ENCODE results near the gene HNRNPR. TPM values are rescaled to one million over a fixed set of nuclear protein-coding genes. Genes with fewer than 3 reads are reported as not detected.
"Not testable (repeated sequence)": the region's sequence is repeated elsewhere in the genome, so short reads cannot be mapped to it uniquely, and the experiment has no call there.

The HNRNPR gene
- total RNA-seq, 3 donors from 2014 or later: 84.0 to 108 (median 96.6) TPM

- Histone ChIP-seq H3K4me3 (no peak overlapping the region), H3K4me1 (ENCODE audit: low read depth) (no peaks in the 10 kb centered on the region), H3K9me3 (no peaks in the 10 kb centered on the region), H3K36me3 (ENCODE audit: low read depth) (peaks cover 5% of the 10 kb centered on the region)
- intact Hi-C loops (cut with DNase I, micrococcal nuclease): no loop called here
- DNase-seq (no peak), ATAC-seq (no peak)
- no peak for TF ChIP-seq CTCF (IDR thresholded peaks at IDR 0.05)
Observed at GRCh38 chr1:23331713-23332112, 12.4 kb downstream of the HNRNPR start.

- Histone ChIP-seq H3K36me3 (ENCODE audit: low read depth) (peaks cover 5% of the 10 kb centered on the region), H3K4me3 (no peak overlapping the region), H3K9me3 (no peaks in the 10 kb centered on the region), H3K4me1 (ENCODE audit: low read depth) (no peaks in the 10 kb centered on the region)
- no peak for TF ChIP-seq CTCF (IDR thresholded peaks at IDR 0.05)
- ATAC-seq: no peak
- intact Hi-C loops (cut with DNase I, micrococcal nuclease): no loop called here
- DNase-seq: no peak
Observed at GRCh38 chr1:23330846-23331245, 13.2 kb downstream of the HNRNPR start.

DNA sequence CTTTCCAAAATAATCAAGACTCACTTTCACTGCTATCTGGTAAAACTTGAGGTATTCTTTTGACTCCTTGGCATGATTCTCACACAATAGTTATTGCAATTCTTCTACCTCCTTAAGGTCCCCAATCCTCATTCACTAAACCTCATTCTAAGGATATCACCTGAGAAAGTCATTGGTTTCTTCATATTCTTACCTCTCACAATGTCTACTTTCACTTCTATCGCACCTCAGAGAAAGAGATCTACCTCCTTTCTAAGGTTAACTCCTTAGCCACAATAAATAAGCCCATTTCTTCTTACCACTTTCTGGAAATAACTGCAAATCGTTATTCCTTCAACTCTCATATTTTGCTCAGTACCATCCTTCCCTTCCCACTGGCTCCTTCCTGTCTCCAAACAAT, 18.7 kb downstream of the HNRNPR start:
- TF ChIP-seq CTCF (IDR thresholded peaks at IDR 0.05): no peak
- Histone ChIP-seq H3K36me3 (ENCODE audit: low read depth) (peaks cover 5% of the 10 kb centered on the region), H3K4me3 (no peak overlapping the region), H3K4me1 (ENCODE audit: low read depth) (no peaks in the 10 kb centered on the region), H3K9me3 (no peaks in the 10 kb centered on the region)
- intact Hi-C loops (cut with DNase I, micrococcal nuclease): no loop called here
- DNase-seq (no peak), ATAC-seq (no peak)

- intact Hi-C loops (cut with DNase I, micrococcal nuclease): no loop called here
- peaks cover 5% of the 10 kb centered on the region for H3K36me3 ChIP-seq (ENCODE audit: low read depth)
- ATAC-seq: no peak
- H3K4me1 ChIP-seq (ENCODE audit: low read depth): no peaks in the 10 kb centered on the region
- no peak for DNase-seq
- H3K9me3 ChIP-seq: no peaks in the 10 kb centered on the region
- no peak for TF ChIP-seq CTCF (IDR thresholded peaks at IDR 0.05)
- no peak overlapping the region for H3K4me3 ChIP-seq
Observed at GRCh38 chr1:23322770-23323169, 21.3 kb downstream of the HNRNPR start.

GRCh38 chr1:23310280-23310679, 33.8 kb downstream of the HNRNPR start:
- DNase-seq; H3K36me3 ChIP-seq (ENCODE audit: low read depth); H3K9me3 ChIP-seq; ATAC-seq; intact Hi-C loops (cut with DNase I, micrococcal nuclease); H3K4me3 ChIP-seq; H3K4me1 ChIP-seq (ENCODE audit: low read depth): not testable (repeated sequence)

DNA sequence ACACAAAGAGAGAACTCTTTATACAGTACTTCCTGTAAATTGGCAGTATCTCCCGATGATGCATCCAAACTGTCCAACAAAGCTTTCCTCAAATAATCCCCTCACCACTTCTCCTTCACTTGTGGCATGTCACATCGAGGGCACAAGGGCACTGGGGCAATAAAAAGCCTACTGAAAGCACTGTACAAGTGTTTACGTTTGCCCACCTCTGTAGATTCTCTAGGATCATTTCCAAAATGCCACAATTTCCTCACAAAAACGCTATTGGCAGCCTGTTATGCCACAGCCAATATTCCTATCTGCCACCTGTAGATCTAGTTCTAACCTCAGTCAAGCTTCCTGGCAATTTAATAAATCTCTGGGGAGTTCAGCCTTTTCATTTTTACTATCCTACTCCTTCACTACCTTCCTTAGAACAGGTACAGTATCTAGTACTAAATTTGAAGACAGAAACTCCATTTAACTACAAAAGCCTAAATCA, 39.9 kb downstream of the HNRNPR start:
- intact Hi-C loops (cut with DNase I, micrococcal nuclease): no loop called here
- Histone ChIP-seq H3K36me3 (ENCODE audit: low read depth) (no peaks in the 10 kb centered on the region), H3K4me1 (ENCODE audit: low read depth) (peaks cover 4% of the 10 kb centered on the region), H3K9me3 (no peaks in the 10 kb centered on the region), H3K4me3 (no peak overlapping the region)
- no peak for DNase-seq
- TF ChIP-seq CTCF (IDR thresholded peaks at IDR 0.05): no peak
- ATAC-seq: no peak

All from mucosa of descending colon (tissue), 3 donors.